Measurements from ENCODE around the gene RNF8.
"Not testable (repeated sequence)": the region's sequence is repeated elsewhere in the genome, so short reads cannot be mapped to it uniquely, and the experiment has no call there.

The RNF8 gene

DNA sequence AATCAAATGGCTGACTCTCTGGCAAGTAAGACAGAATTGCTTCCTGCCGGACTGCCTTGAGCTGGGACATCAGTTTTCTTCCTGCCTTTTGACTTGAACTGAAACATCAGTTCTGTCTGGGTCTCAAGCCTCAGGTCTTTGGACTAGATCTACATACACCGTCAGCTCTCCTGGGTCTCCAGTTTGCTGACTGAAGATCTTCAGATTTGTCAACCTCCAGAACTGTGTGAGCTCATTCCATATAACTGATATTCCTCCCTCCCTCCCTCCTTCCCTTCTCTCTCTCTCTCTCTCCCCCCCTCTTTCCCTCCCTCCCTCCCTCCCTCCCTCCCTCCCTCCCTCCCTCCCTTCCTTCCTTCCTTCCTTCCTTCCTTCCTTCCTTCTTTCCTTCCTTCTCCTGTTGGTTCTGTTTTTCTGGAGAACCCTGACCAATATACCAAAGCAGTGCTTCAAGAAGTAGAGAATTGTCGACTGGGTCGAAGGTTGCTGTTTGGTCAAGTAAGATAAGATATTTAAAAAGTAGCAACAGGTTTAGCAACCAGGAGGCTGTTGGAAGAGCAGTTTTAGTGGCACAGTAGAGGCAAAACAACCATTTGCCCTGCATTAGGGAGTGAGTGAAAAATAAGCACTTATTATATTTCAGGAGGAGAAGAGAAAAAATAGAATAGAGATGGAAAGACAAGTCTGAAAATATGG, 46.2 kb downstream of the RNF8 start:
- DNase-seq (ENCODE audit: low read depth) = no peak
- H3K4me3 ChIP-seq (ENCODE audit: low read length) = no peak overlapping the region
- TF ChIP-seq, protein P1, sequence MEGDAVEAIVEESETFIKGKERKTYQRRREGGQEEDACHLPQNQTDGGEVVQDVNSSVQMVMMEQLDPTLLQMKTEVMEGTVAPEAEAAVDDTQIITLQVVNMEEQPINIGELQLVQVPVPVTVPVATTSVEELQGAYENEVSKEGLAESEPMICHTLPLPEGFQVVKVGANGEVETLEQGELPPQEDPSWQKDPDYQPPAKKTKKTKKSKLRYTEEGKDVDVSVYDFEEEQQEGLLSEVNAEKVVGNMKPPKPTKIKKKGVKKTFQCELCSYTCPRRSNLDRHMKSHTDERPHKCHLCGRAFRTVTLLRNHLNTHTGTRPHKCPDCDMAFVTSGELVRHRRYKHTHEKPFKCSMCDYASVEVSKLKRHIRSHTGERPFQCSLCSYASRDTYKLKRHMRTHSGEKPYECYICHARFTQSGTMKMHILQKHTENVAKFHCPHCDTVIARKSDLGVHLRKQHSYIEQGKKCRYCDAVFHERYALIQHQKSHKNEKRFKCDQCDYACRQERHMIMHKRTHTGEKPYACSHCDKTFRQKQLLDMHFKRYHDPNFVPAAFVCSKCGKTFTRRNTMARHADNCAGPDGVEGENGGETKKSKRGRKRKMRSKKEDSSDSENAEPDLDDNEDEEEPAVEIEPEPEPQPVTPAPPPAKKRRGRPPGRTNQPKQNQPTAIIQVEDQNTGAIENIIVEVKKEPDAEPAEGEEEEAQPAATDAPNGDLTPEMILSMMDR (IDR thresholded peaks at IDR 0.05; ENCODE audit: insufficient read depth, low read depth, low read length, missing control alignments) = no peak

DNA sequence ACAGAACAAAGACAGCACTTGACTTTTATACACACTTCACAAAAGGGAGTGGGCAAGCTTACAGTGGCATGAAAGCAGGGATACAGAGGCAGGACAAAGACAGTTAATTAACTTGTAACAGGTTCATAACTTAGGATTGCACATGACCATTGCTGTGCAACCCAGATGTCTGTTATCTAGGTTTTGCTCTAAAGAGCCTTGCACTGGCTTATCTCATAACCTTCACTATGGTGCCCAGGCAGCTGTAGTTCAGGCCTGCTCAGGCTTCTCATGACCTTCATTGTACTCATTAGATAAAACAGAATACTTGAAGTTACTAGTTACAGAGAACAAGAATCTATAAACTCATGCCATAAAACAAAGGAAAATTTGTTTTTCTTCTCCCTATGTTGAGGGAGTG, 47.9 kb downstream of the RNF8 start:
- not testable (repeated sequence) for DNase-seq (ENCODE audit: low read depth); H3K4me3 ChIP-seq (ENCODE audit: low read length)

DNA sequence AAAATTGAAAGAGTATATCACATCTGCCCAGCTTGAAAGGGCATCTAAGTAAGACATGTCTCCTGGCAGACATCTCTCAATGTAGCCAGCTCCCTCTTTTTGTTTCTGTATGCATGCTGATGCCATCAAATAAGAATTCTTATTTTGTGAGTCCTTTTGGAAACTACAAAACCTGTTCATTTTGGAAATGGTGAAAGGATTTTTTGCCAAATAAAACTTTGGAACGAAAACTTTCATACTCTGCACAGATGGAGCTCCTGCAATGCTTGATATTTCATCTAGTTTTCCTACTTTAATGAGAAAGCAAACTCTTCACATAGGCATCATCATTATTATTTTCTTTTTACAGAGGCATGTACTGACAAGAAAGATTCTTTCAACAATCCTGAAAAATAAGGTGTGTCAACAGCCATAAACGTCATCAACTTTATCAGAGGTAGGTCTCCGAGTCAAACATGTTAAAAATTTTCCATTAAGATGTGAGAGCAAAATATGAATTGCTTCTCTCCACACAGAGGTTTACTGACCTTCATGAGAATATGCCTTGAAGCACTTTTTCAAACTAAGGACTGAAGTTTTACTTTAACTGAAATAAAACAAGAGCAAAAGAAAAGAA, 53.1 kb downstream of the RNF8 start:
- TF ChIP-seq, protein P1 (IDR thresholded peaks at IDR 0.05; ENCODE audit: insufficient read depth, low read depth, low read length, missing control alignments) = no peak
- no peak overlapping the region for H3K4me3 ChIP-seq (ENCODE audit: low read length)

DNA sequence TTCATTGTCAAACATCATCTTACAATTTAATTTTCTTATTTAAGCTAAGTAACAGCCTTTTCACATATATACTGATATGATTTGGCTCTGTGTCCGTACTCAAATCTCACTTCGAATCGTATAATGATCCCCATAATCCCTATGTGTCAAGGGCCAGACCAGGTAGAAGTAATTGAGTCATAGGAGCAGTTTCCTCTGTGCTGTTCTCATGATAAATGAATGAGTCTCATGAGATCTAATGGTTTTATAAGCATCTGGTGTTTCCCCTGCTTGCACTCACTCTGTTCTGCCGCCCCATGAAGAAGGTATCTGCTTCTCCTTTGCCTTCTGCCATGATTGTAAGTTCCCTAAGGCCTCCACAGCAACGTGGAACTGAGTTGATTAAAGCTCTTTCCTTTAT, 54.2 kb downstream of the RNF8 start:
- H3K4me3 ChIP-seq (ENCODE audit: low read length) = no peak overlapping the region
- DNase-seq (ENCODE audit: low read depth) = peak; percentile 36
- TF ChIP-seq, protein P1 (IDR thresholded peaks at IDR 0.05; ENCODE audit: insufficient read depth, low read depth, low read length, missing control alignments) = no peak

More for the DNA sequence above, 53.1 kb downstream of the RNF8 start:
- DNase-seq (ENCODE audit: low read depth) = peak; percentile 78

DNA sequence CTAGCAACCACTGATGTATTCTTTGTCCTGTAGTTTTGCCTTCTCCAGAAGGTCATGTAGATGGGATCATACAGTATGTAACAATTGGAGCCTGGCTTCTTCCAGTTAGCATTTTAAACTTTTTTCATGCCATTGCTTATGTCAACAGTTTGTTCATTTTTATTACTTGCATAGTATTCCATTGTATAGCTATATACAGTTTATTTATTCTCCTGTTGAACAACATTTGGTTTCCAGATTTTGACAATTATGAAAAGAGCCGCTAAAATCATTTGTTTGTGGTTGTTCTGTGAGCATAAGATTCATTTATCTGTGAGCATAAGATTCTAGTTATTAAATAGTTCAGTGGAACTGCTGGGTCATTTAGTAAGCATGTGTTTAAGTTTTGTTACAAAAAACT, 55.7 kb downstream of the RNF8 start:
- no peak for DNase-seq (ENCODE audit: low read depth)
- TF ChIP-seq, protein P1 (IDR thresholded peaks at IDR 0.05; ENCODE audit: insufficient read depth, low read depth, low read length, missing control alignments) = no peak
- H3K4me3 ChIP-seq (ENCODE audit: low read length) = no peak overlapping the region

DNA sequence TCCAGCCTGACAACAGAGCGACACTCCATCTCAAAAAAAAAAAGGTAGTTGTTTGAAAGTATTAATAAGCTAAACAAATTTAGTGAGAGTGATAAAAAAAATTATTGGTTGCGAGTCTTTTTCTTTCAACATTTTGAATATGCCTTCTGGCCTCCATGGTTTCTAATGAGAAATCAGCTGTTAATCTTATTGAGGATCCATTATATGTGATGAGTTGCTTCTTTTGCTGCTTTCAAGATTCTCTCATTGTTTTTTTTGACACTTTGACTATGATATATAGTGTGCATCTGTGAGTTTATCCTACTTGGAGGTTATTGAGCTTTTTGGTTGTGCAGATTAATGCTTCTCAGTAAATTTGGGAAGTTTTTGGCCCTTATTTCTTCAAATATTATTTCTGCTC, 63.6 kb downstream of the RNF8 start:
- TF ChIP-seq, protein P1 (IDR thresholded peaks at IDR 0.05; ENCODE audit: insufficient read depth, low read depth, low read length, missing control alignments) = no peak
- no peak overlapping the region for H3K4me3 ChIP-seq (ENCODE audit: low read length)

DNA sequence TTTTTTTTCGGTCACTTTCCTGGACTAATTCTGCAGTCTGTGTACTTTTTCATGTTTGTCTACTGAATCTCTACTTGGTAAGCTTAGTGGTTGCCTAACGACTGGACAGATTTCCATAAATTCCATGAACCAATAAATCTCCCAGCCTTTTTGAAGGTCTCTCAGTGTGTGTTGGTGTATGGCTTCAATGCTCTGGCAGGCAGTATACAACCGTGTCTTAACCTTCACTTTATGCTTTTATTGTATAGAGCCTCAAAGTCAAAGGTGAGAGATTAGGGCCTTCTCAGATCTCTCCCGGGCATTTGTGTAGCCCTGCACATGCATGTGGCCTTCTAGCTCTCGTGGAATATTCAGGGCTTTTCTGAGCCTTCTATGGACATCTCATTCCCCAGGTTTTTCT, 64.9 kb downstream of the RNF8 start:
- no peak overlapping the region for H3K4me3 ChIP-seq (ENCODE audit: low read length)
- TF ChIP-seq, protein P1 (IDR thresholded peaks at IDR 0.05; ENCODE audit: insufficient read depth, low read depth, low read length, missing control alignments) = no peak
- no peak for DNase-seq (ENCODE audit: low read depth)

More for the DNA sequence above, 63.6 kb downstream of the RNF8 start:
- DNase-seq (ENCODE audit: low read depth) = no peak
